HG02870 (cell line): ENCODE measurements around the gene CLN5.
"Not testable (repeated sequence)": the region's sequence is repeated elsewhere in the genome, so short reads cannot be mapped to it uniquely, and the experiment has no call there.

Experiments
- ATAC-seq: cut with Tn5 transposase; IDR thresholded peaks from one replicate; pipeline ENCODE4 v1.9.1; 2021; ENCODE audit warnings: mild to moderate bottlenecking, moderate library complexity; ENCODE audit not compliant: unreplicated experiment

The CLN5 gene

DNA sequence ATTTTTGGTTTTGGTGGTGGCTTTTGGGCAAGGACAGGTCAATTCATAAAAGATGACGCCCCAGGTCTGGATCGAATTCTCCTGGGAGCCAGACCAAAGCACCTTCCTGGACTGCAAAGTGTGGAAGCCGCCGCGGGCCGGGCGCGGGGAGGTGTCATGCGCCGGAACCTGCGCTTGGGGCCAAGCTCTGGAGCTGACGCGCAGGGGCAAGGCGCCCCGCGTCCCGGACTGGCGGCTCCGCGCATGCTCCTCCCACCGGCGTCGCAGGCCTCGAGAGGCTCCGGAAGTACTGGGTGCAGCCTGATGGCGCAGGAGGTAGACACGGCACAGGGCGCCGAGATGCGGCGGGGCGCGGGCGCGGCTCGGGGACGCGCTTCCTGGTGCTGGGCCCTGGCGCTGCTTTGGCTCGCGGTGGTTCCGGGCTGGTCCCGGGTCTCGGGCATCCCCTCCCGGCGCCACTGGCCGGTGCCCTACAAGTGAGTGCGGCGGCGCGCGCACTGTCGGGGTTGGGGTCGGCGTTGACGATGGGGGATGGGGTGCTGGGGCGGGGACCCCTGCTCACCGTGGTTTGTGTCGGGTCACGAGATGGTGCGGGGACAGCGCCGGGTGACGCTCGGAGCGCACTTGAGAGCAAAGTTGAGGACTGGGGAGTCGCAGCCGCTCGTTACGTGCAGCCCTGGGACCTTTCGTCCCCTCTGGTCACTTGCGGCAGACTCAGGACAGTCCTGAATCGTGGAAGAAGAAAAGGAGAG, at the start of gene CLN5:
Gene CLN5, plus strand, starts transcription at position 286 of the 752 bp plus-strand sequence. Its CDS starts 18 bp downstream, at position 304.
- peak; percentile 88 for ATAC-seq

- no peak for ATAC-seq
Observed at GRCh38 chr13:76942363-76942762, 49.5 kb upstream of the CLN5 start.

DNA sequence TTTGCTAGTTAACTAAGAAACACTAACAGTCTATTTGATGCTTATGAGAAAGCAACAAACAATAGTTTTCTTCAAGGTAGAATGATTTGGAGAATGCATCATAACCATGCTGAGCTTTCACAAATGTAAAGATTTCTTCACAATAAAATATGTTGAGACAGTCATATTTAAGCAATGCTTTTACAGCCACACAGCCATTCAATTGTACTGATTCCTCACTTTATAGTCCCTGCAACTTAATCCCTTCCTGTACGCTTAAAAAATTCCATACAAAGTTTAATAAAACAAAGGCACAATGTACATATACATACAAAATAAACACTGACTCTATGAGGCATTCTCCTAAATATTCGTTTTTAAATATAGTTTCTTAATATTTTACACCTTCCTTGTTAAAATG, 48.2 kb upstream of the CLN5 start:
- no peak for ATAC-seq

DNA sequence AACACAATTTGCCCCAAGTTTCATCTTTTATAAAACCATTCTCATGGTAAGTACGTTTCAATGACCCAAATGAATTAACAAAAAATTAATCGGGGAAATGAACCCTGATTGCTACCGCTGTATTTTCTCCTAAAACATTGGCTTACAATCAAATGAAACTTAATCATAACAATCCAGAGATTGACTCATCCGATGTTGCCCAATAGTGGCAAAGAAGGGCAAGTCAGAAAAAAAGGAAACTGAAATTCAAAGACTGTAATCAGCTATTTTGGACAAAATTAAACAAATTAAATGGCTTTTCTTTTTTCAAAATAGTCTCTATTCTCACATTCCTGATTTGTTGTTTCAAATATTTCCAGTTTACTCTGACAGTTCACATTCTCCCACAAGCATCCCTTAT, 47.4 kb upstream of the CLN5 start:
- no peak for ATAC-seq

- no peak for ATAC-seq
Observed at GRCh38 chr13:76948149-76948548, 43.7 kb upstream of the CLN5 start, which contains the start of gene ACOD1. Gene ACOD1, plus strand, starts transcription at chr13:76948511. Its CDS starts 48 bp downstream, at chr13:76948559.

- ATAC-seq, result no peak
Observed at GRCh38 chr13:76950101-76950500, 41.8 kb upstream of the CLN5 start.

DNA sequence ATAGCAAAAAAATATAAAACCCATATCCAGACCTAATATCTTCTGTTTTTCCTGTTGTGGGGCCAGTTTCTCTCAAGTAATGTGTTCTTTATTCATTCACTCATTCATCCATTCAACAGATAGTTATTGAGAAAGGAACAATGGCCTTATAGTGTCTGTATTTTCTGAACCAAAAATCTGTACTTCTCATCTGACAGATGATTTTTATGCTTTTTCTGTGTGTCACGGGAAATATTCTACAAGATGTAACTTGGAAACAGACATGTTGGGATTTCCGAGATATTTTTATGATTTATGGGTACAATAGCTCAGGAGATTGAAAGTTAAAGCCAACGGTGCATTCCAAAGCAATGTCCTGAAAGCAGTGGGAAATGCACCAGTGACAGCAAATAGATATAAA, 37.9 kb upstream of the CLN5 start:
- no peak for ATAC-seq

- ATAC-seq, result no peak
Observed at GRCh38 chr13:76954538-76954937, 37.3 kb upstream of the CLN5 start.

DNA sequence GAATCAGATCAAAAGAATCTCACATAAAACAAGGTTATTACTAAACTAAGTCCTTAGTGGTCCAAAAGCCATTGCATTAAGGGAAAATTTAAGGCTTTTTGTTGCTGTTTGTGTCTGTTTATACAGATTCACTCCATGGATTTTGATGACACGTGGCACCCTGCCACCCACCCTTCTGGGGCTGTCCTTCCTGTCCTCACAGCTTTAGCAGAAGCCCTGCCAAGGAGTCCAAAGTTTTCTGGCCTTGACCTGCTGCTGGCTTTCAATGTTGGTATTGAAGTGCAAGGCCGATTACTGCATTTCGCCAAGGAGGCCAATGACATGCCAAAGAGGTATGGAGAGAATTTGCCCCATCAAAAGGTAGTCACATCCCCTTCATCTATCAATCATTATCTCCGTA, 36.7 kb upstream of the CLN5 start:
- ATAC-seq, result no peak

- ATAC-seq, result no peak
Observed at GRCh38 chr13:76955661-76956060, 36.2 kb upstream of the CLN5 start.

DNA sequence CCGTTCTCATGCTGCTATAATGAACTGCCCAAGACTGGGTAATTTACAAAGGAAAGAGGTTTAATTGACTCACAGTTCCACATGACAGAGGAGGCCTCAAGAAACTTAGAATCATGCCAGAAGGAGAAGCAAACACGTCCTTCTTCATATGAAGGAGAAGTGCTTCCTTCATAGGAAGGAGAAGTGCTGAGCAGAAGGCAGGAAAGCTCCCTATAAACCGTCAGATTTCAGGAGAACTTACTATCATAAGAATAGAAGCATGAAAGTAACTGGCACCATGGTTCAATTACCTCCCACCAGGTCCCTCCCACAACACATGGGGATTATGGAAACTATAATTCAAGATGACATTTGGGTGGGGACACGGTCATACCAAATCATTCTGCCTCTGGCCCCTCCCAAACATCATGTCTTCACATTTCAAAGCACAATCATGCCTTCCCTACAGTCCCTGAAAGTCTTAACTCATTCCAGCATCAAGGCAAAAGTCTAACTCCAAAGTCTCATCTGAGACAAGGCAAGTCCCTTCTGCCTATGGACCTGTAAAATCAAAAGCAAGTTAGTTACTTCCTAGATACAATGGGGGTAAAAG, 32.9 kb upstream of the CLN5 start:
- no peak for ATAC-seq

GRCh38 chr13:76959734-76960133, 32.1 kb upstream of the CLN5 start:
- ATAC-seq, result not testable (repeated sequence)

GRCh38 chr13:76965759-76966421, 26.0 kb upstream of the CLN5 start:
- ATAC-seq, result no peak

GRCh38 chr13:76967031-76967430, 24.9 kb upstream of the CLN5 start:
- no peak for ATAC-seq

DNA sequence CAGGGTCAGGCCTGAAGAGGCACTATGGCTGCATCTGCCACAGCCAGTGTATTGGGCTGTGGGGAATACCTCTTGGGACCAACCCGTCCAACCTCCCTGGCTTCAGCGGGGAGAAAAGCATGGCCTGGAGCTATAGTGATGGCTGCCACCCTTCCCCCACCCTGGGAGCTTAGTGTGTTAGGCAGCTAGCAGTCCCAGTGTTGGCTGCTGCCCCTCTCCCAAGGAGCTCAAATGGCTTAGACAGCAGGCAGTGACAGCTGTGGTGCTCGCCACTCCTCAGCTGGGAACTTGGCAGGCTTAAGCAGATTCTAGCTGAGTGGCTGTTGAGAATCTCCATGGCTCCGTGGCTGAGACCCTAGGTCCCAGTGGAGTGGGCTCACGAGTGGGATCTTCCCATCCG, 23.8 kb upstream of the CLN5 start:
- ATAC-seq, result no peak

DNA sequence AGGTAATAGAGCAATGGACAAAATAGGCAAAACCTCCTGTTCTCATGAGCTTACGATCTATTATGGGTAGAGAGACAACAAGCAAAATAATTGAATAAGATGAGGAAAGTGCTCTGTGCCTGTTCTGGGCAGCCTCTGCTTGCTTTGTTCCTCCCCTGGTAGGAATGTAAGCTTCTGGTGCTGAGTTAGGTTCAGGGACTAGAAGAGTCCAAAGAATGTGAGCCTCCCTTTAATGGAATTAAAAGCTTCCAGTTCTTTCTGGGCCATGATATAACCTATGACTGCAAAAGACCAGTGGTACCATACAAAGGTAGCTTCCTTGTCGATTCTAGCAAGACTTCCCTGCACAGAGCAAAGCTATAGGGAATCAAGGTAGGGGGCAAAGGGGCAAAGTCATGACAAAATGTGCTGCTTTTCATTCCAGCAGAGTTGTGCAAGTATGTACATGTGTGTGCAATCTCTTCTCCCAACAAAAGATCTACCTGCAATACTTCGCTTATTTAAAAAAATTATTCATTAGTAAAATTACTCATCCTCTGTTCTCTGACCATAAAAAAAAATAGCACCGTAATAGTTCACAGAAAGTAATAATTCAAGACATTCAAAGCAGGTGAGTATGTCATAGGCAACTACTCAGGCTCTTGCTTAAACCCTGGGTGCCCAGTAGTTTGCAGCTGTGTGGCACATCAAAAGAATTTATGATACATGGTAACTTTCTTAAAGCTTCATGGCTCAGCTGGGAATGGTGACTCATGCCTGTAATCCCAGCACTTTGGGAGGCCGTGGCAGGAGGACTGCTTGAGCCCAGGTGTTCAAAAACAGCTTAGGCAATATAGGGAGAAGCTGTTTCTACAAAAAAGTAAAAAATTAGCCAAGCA, 22.2 kb upstream of the CLN5 start:
- ATAC-seq, result no peak

DNA sequence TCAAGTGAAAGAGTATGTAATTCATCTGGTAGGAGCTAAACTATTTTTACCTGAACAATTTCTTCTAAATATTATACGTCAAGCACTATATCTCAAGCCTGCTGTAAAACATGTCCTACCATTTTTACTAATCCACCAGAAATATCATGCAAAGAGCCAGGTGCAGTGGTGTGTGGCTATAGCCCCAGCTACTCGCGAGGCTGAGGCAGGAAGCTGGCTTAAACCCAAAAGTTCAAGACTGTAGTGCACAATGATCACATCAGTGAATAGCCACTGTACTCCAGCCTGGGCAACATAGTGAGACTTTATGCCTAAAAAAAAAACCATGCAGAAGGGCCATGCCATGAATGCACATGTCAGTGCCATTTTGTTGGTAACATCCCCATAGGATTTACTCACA, 20.7 kb upstream of the CLN5 start:
- peak; percentile 69 for ATAC-seq

- ATAC-seq, result no peak
Observed at GRCh38 chr13:76971851-76972829, 19.7 kb upstream of the CLN5 start.

GRCh38 chr13:76973920-76974617, 17.8 kb upstream of the CLN5 start:
- no peak for ATAC-seq
